GM12878 (cell line): ENCODE results near the gene RBMX2. TPM values are rescaled to one million over a fixed set of nuclear protein-coding genes. Genes with fewer than 3 reads are reported as not detected.

Experiments used
- ATAC-seq: fragments of 200-7000 bp; cut with Tn5 transposase; 3 replicates; pipeline ENCODE4 v1.9.1; 2020; ENCODE audit warnings: mild to moderate bottlenecking, moderate library complexity
- BruUV-seq: library from RNA; stranded (reverse); fragments of 400-500 nt; replicated peaks from 2 replicates; lab custom pipeline; 2021; lab: Mats Ljungman, UMichigan
- CTCF ChIA-PET: fragments of 300-600 bp; sonication (Branson Sonifier 250); formaldehyde crosslinking; extraction: SDS; loops from one replicate; lab custom pipeline; 2021; ENCODE audit warnings: inconsistent platforms; lab: Yijun Ruan, JAX
- POLR2A ChIA-PET: fragments of 350-600 bp; formaldehyde crosslinking; extraction: SDS; loops from one replicate; lab custom pipeline; 2021; ENCODE audit warnings: inconsistent platforms; lab: Charles Lee
- RAD21 ChIA-PET: fragments of 300-600 bp; sonication (Branson Sonifier 250); formaldehyde crosslinking; loops from one replicate; lab custom pipeline; 2023; ENCODE audit warnings: antibody characterized with exemption; ENCODE audit not compliant: unreplicated experiment; lab: Charles Lee
- SMC1A ChIA-PET: fragments of 300-600 bp; sonication (Branson Sonifier 250); formaldehyde crosslinking; loops from one replicate; lab custom pipeline; 2023; ENCODE audit not compliant: unreplicated experiment, uncharacterized antibody; lab: Charles Lee
- DNase-seq: peaks from one replicate; pipeline ENCODE4 v3.0.0-alpha.2; 2011; ENCODE audit warnings: low read depth, low spot score
- FAIRE-seq: peaks from 3 replicates; lab custom pipeline; 2011; peaks lifted over from hg19 to GRCh38; lab: Jason Lieb, UNC
- H2AFZ ChIP-seq: 2 replicates; pipeline ENCODE4 v1.6.0; 2011; ENCODE audit warnings: low read depth, low read length, control low read depth; ENCODE audit not compliant: control insufficient read depth
- H3K27ac ChIP-seq: 2 replicates; pipeline ENCODE4 v1.5.1; 2011; ENCODE audit warnings: control low read depth; ENCODE audit not compliant: control insufficient read depth, insufficient read depth
- H3K27me3 ChIP-seq, 2 experiments: replicated peaks in 1 of 2; 2 replicates each; pipeline versions ENCODE4 v1.6.0 to v1.6.1; 2011; ENCODE audit warnings: low read length in 1 of 2; ENCODE audit not compliant: control insufficient read depth in 2 of 2, insufficient read depth in 2 of 2
- H3K36me3 ChIP-seq, 2 experiments: 2 replicates each; pipeline ENCODE4 v1.5.1; 2011; ENCODE audit warnings: low read length in 1 of 2; ENCODE audit not compliant: control insufficient read depth in 2 of 2, insufficient read depth in 2 of 2
- H3K4me1 ChIP-seq: 2 replicates; pipeline ENCODE4 v1.6.1; 2011; ENCODE audit warnings: mild to moderate bottlenecking, low read length, moderate library complexity, mixed read lengths; ENCODE audit not compliant: control insufficient read depth, insufficient read depth
- H3K4me2 ChIP-seq: 2 replicates; pipeline ENCODE4 v1.6.0; 2011; ENCODE audit warnings: control low read depth; ENCODE audit not compliant: control insufficient read depth, insufficient read depth
- H3K4me3 ChIP-seq: fragments of 200-600 bp; sonication (generic); 2 replicates; pipeline ENCODE4 v1.5.1; 2016
- H3K79me2 ChIP-seq: 2 replicates; pipeline ENCODE4 v1.6.0; 2011; ENCODE audit warnings: low read length; ENCODE audit not compliant: control insufficient read depth, insufficient read depth
- H3K9ac ChIP-seq: 2 replicates; pipeline ENCODE4 v1.8.0; 2011; ENCODE audit warnings: low read length, control low read depth, mixed read lengths; ENCODE audit not compliant: control insufficient read depth, insufficient read depth
- H3K9me3 ChIP-seq: replicated peaks from 3 replicates; pipeline ENCODE4 v1.5.1; 2011; ENCODE audit warnings: mild to moderate bottlenecking, low read length; ENCODE audit not compliant: control insufficient read depth, insufficient read depth
- H4K20me1 ChIP-seq: 2 replicates; pipeline ENCODE4 v1.6.0; 2011; ENCODE audit not compliant: control insufficient read depth, insufficient read depth
- BCLAF1 ChIP-seq: fragments of 450-650 bp; IDR thresholded peaks from 2 replicates; pipeline ENCODE4 v1.6.1; 2017; ENCODE audit warnings: antibody characterized with exemption, mild to moderate bottlenecking, moderate library complexity
- EGR1 ChIP-seq, 2 experiments: IDR thresholded peaks; 1 replicate in 1 of 2; 2 replicates in 1 of 2; pipeline ENCODE4 v1.6.1; 2011 to 2012; ENCODE audit warnings: low read depth in 2 of 2, low read length in 2 of 2, borderline replicate concordance in 1 of 2, mild to moderate bottlenecking in 1 of 2, moderate library complexity in 1 of 2
- ELK1 ChIP-seq: IDR thresholded peaks from 2 replicates; pipeline ENCODE4 v1.6.1; 2012; ENCODE audit warnings: low read depth, low read length, improper control_type of control experiment
- HDAC2 ChIP-seq: fragments of 200-600 bp; sonication (generic); IDR thresholded peaks from 2 replicates; pipeline ENCODE4 v1.6.1; 2017
- HDAC6 ChIP-seq: fragments of 200-600 bp; sonication (generic); IDR thresholded peaks from one replicate; pipeline ENCODE4 v1.8.0; 2017; ENCODE audit warnings: antibody characterized with exemption; ENCODE audit not compliant: unreplicated experiment
- JUNB ChIP-seq: IDR thresholded peaks from 2 replicates; pipeline ENCODE4 v1.6.1; 2016; ENCODE audit warnings: antibody characterized with exemption, mild to moderate bottlenecking
- KLF5 ChIP-seq: fragments of 450-650 bp; IDR thresholded peaks from 2 replicates; pipeline ENCODE4 v1.6.1; 2014; ENCODE audit warnings: mild to moderate bottlenecking; ENCODE audit not compliant: partially characterized antibody
- MYC ChIP-seq: IDR thresholded peaks from 2 replicates; pipeline ENCODE4 v1.6.1; 2011; ENCODE audit warnings: mild to moderate bottlenecking, low read length, moderate library complexity, inconsistent platforms; ENCODE audit not compliant: insufficient read depth, insufficient replicate concordance, insufficient read length, severe bottlenecking
- PAX5 ChIP-seq: IDR thresholded peaks from 2 replicates; pipeline ENCODE4 v1.6.1; 2011; ENCODE audit warnings: low read depth, low read length, borderline replicate concordance
- PKNOX1 ChIP-seq: fragments of 450-650 bp; IDR thresholded peaks from 2 replicates; pipeline ENCODE4 v1.6.1; 2016; ENCODE audit warnings: mild to moderate bottlenecking
- POLR2A ChIP-seq: IDR thresholded peaks from 2 replicates; pipeline ENCODE4 v1.6.1; 2011; ENCODE audit warnings: low read depth, mild to moderate bottlenecking, low read length
- RAD21 ChIP-seq: IDR thresholded peaks from 2 replicates; pipeline ENCODE4 v1.6.1; 2011; ENCODE audit warnings: mild to moderate bottlenecking, low read depth, low read length, moderate library complexity; ENCODE audit not compliant: insufficient read depth
- SREBF1 ChIP-seq: IDR thresholded peaks from 2 replicates; pipeline ENCODE4 v1.6.1; 2012; ENCODE audit warnings: mild to moderate bottlenecking, low read length
- SREBF2 ChIP-seq: IDR thresholded peaks from 2 replicates; pipeline ENCODE4 v1.6.1; 2012; ENCODE audit warnings: mild to moderate bottlenecking, low read length
- WRNIP1 ChIP-seq: IDR thresholded peaks from 2 replicates; pipeline ENCODE4 v1.6.1; 2011; ENCODE audit warnings: low read depth, low read length, improper control_type of control experiment, borderline replicate concordance
- WGBS: methylation state at CpG from one replicate; pipeline ENCODE4 v1.1.6; 2016; ENCODE audit warnings: low lambda C conversion rate; ENCODE audit not compliant: insufficient replicate concordance, insufficient coverage; ENCODE audit errors: missing lambda C conversion rate; 5-methylcytosine and 5-hydroxymethylcytosine counted together
- in situ Hi-C: fragments of 300-500 bp; cut with MboI; formaldehyde crosslinking; loops from 9 replicates; pipeline ENCODE4 v1.14.3; 2018; ENCODE audit warnings: mixed read lengths
- intact Hi-C: fragments of 100-400 bp; cut with micrococcal nuclease; formaldehyde crosslinking; loops from one replicate; pipeline ENCODE4 v1.14.2; 2022; ENCODE audit not compliant: unreplicated experiment
- polyA plus RNA-seq, 11 experiments: library from polyadenylated mRNA; depleted of rRNA in 4 of 11; unstranded in 6 of 11; stranded (reverse) in 5 of 11; fragments of >200 nt; fragmentation: Nextera tagmentation in 4 of 11; fragmentation: Illumina TruSeq in 1 of 11; extraction: Ambion mirVana in 4 of 11; extraction: Trizol in 1 of 11; gene quantifications; 1 replicate in 1 of 11; 2 replicates in 10 of 11; pipeline versions ENCODE4 v1.2.1 to v1.2.3, GENCODE V29; 2011 to 2016; ENCODE audit warnings: inconsistent platforms in 2 of 11, missing spikeins in 2 of 11, low read depth in 1 of 11
- total RNA-seq, 4 experiments: library from RNA; depleted of rRNA in 3 of 4; stranded (reverse); fragments of >200 nt in 3 of 4; fragmentation: Illumina TruSeq in 1 of 4; extraction: Trizol in 1 of 4; gene quantifications; 2 replicates each; pipeline versions ENCODE4 v1.2.1 to v1.2.3, GENCODE V29; 2013 to 2021

RBMX2 gene
- total and polyA plus RNA-seq, 10 of the 15 experiments (the other 5 are each of a cell fraction or from before 2014, with no cell fraction given): 18.9 to 56.0 (median 32.6) TPM

- DNase-seq: no peak
- no peaks in the 10 kb centered on the region for H3K79me2 ChIP-seq
- in situ Hi-C loops: no loop called here
- BruUV-seq: no TSS peak
- no peak overlapping the region for H2AFZ ChIP-seq
- no peak overlapping the region for H3K9ac ChIP-seq
- no peaks in the 10 kb centered on the region for H3K9me3 ChIP-seq
- no peaks in the 10 kb centered on the region for H3K27me3 ChIP-seq
- ChIA-PET RAD21 (no interaction called here), SMC1A (no interaction called here)
- H3K27ac ChIP-seq: no peak overlapping the region
- FAIRE-seq: no peak
- H3K4me3 ChIP-seq: no peak overlapping the region
- WGBS: 63% methylated on average over 2 of the region's 2 CpGs
- H3K4me1 ChIP-seq: no peaks in the 10 kb centered on the region
- TF ChIP-seq RAD21 (no peak), KLF5 (no peak), PAX5 (no peak), ELK1 (no peak), JUNB (no peak)
- TF ChIP-seq, all 136 proteins: peak for 0
- CTCF ChIA-PET: no interaction called here
- H4K20me1 ChIP-seq: no peaks in the 10 kb centered on the region
- peak; percentile 82 for ATAC-seq
- no peak overlapping the region for H3K4me2 ChIP-seq
- POLR2A ChIA-PET: no interaction called here
- H3K36me3 ChIP-seq: no peaks in the 10 kb centered on the region; a peak in 1 of 4 replicates
- intact Hi-C loops: no loop called here
These were observed 17.5 kb downstream of the RBMX2 start for GRCh38 chrX:130419263-130419662.

GRCh38 chrX:130426531-130426930 lies 24.7 kb downstream of the RBMX2 start:
- no peak overlapping the region for H3K9ac ChIP-seq
- in situ Hi-C loops (no loop called here), intact Hi-C loops (no loop called here)
- H3K4me2 ChIP-seq: no peak overlapping the region
- H3K79me2 ChIP-seq: no peaks in the 10 kb centered on the region
- no TSS peak for BruUV-seq
- ATAC-seq (no peak), DNase-seq (no peak), FAIRE-seq (no peak)
- no peak overlapping the region for H3K27ac ChIP-seq
- ChIA-PET CTCF (no interaction called here), RAD21 (no interaction called here), POLR2A (no interaction called here), SMC1A (no interaction called here)
- H3K9me3 ChIP-seq: no peaks in the 10 kb centered on the region; the same call in 2 of the 3 replicates
- H2AFZ ChIP-seq: no peak overlapping the region
- H3K4me1 ChIP-seq: no peaks in the 10 kb centered on the region
- H3K4me3 ChIP-seq: no peak overlapping the region
- no peaks in the 10 kb centered on the region for H3K27me3 ChIP-seq
- 32% methylated on average over 6 of the region's 6 CpGs for WGBS
- no peaks in the 10 kb centered on the region for H4K20me1 ChIP-seq
- H3K36me3 ChIP-seq: no peaks in the 10 kb centered on the region
- TF ChIP-seq HDAC2 (no peak), PKNOX1 (no peak), SREBF2 (no peak), MYC (no peak), WRNIP1 (no peak), BCLAF1 (no peak), EGR1 (IDR thresholded peaks at IDR 0.05; ENCODE audit: borderline replicate concordance in 1 of 2, low read depth in 2 of 2, low read length in 2 of 2) (no peak), SREBF1 (no peak), POLR2A (no peak), HDAC6 (no peak)
